ENCODE measurements around the gene VMP1. TPM values are rescaled to one million over a fixed set of nuclear protein-coding genes. Genes with fewer than 3 reads are reported as not detected.

The VMP1 gene
- total and polyA plus RNA-seq, 2 of the 13 experiments (the other 11 are each of a cell fraction or from before 2014, with no cell fraction given), result 186 to 271 TPM

- TF ChIP-seq ARID3A (IDR thresholded peaks at IDR 0.05; ENCODE audit: low read depth, low read length), result peak; percentile 49; the same call in 1 of the 2 replicates
- no peak for TF ChIP-seq GMEB2 (CRISPR knock-in tag; IDR thresholded peaks at IDR 0.05; ENCODE audit: low read depth)
- TF ChIP-seq ZNF616 (CRISPR knock-in tag; IDR thresholded peaks at IDR 0.05; ENCODE audit: low read depth), result no peak
- peak; percentile 26; the same call in 1 of the 2 replicates for TF ChIP-seq FOXK1 (CRISPR knock-in tag; IDR thresholded peaks at IDR 0.05; ENCODE audit: borderline replicate concordance, low read depth)
- TF ChIP-seq ZNF225 (CRISPR knock-in tag; IDR thresholded peaks at IDR 0.05), result no peak
- TF ChIP-seq AFF4 (CRISPR knock-in tag; IDR thresholded peaks at IDR 0.05), result peak; percentile 82
- no peak for TF ChIP-seq ZNF362 (CRISPR knock-in tag; IDR thresholded peaks at IDR 0.05; ENCODE audit: borderline replicate concordance)
- TF ChIP-seq ZNF317 (CRISPR knock-in tag; IDR thresholded peaks at IDR 0.05), result no peak
- TF ChIP-seq LCORL (IDR thresholded peaks at IDR 0.05), result peak; percentile 57; the same call in 1 of the 2 replicates
- TF ChIP-seq LCORL (CRISPR knock-in tag; IDR thresholded peaks at IDR 0.05), result peak; percentile 78
- peak; percentile 36; the same call in 1 of the 2 replicates for TF ChIP-seq ZNF3 (CRISPR knock-in tag; IDR thresholded peaks at IDR 0.05)
- TF ChIP-seq SALL2 (CRISPR knock-in tag; IDR thresholded peaks at IDR 0.05), result no peak
- no peak for TF ChIP-seq ZBTB21 (CRISPR knock-in tag; IDR thresholded peaks at IDR 0.05)
- peak; percentile 57; the same call in 1 of the 2 replicates for TF ChIP-seq ZSCAN9 (CRISPR knock-in tag; IDR thresholded peaks at IDR 0.05; ENCODE audit: borderline replicate concordance)
- peak; percentile 55 for TF ChIP-seq PAXIP1 (CRISPR knock-in tag; conservative IDR thresholded peaks at IDR 0.05)
- TF ChIP-seq ARNTL (CRISPR knock-in tag; IDR thresholded peaks at IDR 0.05), result no peak
Measured at GRCh38 chr17:59761385-59762048, 54.1 kb downstream of the VMP1 start (continued).
